ENCODE data around the gene FHIT.

DNA sequence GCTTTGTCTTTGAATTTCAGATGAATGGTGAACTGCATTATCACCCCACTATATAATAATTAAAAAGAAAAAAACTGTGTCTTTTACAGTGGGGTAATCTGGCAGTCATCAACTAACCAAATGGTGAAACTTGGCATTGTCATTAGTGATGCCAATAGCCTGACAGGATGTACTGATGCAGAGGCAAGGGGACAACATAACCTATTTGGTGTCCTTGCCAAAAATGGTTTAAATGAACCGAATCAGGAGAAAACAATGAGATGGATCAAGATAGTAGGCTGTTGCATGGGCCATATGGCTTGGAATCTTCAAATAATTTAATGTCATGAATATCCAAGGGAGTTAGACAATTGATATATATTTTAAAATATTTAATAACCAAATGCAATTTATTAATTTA is 738.7 kb downstream of the FHIT start:
- TF ChIP-seq, protein P1, sequence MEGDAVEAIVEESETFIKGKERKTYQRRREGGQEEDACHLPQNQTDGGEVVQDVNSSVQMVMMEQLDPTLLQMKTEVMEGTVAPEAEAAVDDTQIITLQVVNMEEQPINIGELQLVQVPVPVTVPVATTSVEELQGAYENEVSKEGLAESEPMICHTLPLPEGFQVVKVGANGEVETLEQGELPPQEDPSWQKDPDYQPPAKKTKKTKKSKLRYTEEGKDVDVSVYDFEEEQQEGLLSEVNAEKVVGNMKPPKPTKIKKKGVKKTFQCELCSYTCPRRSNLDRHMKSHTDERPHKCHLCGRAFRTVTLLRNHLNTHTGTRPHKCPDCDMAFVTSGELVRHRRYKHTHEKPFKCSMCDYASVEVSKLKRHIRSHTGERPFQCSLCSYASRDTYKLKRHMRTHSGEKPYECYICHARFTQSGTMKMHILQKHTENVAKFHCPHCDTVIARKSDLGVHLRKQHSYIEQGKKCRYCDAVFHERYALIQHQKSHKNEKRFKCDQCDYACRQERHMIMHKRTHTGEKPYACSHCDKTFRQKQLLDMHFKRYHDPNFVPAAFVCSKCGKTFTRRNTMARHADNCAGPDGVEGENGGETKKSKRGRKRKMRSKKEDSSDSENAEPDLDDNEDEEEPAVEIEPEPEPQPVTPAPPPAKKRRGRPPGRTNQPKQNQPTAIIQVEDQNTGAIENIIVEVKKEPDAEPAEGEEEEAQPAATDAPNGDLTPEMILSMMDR (IDR thresholded peaks at IDR 0.05) = no peak
- TF ChIP-seq POLR2AphosphoS5 (IDR thresholded peaks at IDR 0.05) (no peak), EP300 (IDR thresholded peaks at IDR 0.05) (no peak), POLR2A (IDR thresholded peaks at IDR 0.05) (no peak)
